Measurements from ENCODE around the gene SLC5A5.
"Not testable (repeated sequence)": the region's sequence is repeated elsewhere in the genome, so short reads cannot be mapped to it uniquely, and the experiment has no call there.

Gene SLC5A5

GRCh38 chr19:17871032-17871877 is 490 bp upstream of the SLC5A5 start:
- no peak for DNase-seq (ENCODE audit: low read depth)

- DNase-seq (ENCODE audit: low read depth) = no peak
These were observed 681 bp downstream of the SLC5A5 start for GRCh38 chr19:17872251-17873001.

DNA sequence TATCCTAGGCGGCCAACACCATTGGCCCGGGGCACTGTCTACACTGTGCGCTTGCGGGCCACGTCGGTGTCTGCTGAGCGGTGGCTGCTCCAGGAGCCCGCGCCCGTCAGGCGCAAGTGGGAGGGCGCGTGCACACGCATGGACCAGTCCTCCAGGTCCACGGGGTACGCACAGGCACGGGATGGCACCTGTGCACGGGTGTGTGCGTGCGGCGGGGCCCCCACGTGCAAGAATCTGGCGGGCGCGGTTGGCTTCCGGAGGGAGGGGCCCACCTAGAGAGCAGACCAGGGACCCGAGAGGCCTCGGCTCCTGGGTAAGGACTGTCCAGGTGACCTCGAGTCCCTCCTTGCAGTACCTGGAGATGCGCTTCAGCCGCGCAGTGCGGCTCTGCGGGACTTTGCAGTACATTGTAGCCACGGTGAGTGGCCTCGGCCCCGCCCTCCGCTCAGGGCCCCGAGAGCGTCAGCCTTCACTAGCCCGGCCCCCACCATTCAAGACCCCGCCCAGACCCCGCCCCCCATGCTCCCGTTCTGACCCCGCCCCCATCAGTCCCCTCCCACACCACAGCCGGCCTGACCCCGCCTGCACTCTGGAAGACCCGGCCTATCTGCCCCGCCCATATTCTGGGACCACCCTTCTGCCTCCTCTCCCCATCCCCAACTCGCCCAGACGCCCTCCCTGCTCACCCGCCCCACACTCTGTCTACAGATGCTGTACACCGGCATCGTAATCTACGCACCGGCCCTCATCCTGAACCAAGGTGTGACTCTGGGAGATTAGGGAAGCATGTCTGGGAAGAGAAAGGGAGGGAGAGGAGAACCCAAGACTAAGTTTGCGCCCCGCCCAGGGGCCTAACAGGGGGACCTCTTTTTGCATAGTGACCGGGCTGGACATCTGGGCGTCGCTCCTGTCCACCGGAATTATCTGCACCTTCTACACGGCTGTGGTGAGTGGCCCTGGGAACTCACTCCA is 2.3 kb downstream of the SLC5A5 start:
- DNase-seq (ENCODE audit: low read depth) = no peak

- no peak for DNase-seq (ENCODE audit: low read depth)
These were observed 3.0 kb downstream of the SLC5A5 start for GRCh38 chr19:17874758-17875135.

GRCh38 chr19:17877696-17878095 is 6.0 kb downstream of the SLC5A5 start:
- no peak for DNase-seq (ENCODE audit: low read depth)

DNA sequence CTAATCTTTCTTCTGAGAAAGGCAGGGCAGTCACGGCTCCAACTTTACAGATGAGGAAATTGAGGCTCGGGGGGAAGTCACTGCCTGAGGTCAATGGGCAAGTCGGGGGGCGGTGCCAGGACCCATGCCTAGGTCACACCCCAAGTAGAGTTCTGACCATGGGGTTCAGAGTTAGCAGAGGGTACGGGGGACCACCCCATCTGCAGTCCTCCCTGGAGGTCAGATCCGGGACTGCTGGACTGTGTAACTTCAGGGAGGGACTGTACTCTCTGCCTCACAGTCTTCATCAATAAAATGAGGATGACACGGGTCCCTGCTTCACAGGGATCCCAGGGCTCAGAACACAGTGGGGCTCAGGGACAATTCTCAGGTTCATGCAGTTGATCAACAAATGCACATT is 7.7 kb downstream of the SLC5A5 start:
- no peak for DNase-seq (ENCODE audit: low read depth)

- no peak for DNase-seq (ENCODE audit: low read depth)
These were observed 10.0 kb downstream of the SLC5A5 start for GRCh38 chr19:17881701-17882100.

DNA sequence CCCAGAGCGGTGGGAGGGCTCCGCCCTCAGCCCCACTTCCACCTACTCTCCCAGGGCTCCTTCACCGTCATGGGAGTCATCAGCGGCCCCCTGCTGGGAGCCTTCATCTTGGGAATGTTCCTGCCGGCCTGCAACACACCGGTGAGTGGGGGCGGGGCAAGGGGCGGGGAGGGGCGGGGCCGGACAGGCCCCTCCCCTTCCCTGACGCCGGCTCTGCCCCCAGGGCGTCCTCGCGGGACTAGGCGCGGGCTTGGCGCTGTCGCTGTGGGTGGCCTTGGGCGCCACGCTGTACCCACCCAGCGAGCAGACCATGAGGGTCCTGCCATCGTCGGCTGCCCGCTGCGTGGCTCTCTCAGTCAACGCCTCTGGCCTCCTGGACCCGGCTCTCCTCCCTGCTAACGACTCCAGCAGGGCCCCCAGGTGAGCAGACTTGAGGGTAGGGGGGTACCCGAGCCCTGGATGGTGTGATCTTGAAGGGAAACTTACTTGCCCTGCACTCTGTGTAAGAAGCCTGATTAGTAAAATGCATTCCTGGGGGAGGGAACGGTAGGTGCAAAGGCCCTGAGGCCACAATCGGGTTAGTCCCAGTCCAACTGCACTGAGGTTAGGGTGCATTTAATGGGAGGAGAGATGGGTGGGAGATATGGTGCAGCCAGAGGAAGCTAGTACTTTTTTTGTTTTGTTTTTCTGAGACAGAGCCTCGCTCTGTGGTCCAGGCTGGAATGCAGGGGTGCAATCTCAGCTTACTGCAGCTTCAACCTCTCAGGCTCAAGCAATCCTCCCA is 12.1 kb downstream of the SLC5A5 start:
- DNase-seq (ENCODE audit: low read depth) = no peak

GRCh38 chr19:17886515-17886914 is 14.8 kb downstream of the SLC5A5 start:
- DNase-seq (ENCODE audit: low read depth) = no peak

GRCh38 chr19:17887221-17887620 is 15.5 kb downstream of the SLC5A5 start:
- not testable (repeated sequence) for DNase-seq (ENCODE audit: low read depth)

DNA sequence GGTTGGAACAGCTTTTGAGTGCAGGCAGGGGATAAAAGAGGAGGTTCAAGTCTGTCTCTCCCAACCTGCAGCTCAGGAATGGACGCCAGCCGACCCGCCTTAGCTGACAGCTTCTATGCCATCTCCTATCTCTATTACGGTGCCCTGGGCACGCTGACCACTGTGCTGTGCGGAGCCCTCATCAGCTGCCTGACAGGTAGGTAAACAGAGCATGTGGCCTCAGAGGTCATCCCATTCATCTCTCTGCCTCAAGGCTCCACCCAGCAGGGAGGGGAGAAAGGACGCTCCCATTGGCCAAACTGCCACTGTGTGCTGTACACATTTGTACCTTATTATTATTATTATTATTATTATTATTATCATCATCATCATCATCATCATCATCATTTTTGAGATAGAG is 16.5 kb downstream of the SLC5A5 start:
- DNase-seq (ENCODE audit: low read depth) = no peak

DNA sequence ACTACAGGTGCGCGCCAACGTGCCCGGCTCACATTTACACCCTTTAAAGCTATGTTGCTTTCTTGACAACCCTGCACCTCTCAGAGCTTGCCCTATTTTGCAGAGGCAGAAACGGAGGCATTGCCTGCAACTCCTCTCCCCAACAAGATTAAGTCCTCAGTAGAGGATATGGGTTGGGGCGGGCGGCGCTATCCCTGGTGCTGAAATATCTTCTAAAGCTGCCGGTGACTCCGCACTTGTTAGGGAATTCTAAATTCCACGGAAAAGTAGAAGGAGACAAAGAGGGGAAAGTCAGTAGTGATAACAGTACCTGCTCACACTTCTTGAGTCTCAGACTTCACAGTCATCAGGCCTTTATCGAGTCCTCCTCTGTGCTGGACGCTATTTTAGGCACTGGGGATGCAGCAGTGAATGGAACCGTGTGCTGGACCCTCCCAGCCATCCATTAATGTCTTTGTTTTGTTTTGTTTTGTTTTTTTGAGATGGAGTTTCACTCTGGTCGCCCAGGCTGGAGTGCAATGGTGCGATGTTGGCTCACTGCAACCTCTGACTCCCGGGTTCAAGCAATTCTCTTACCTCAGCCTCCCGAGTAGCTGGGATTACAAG is 18.0 kb downstream of the SLC5A5 start:
- DNase-seq (ENCODE audit: low read depth) = no peak

- DNase-seq (ENCODE audit: low read depth) = no peak
These were observed 22.0 kb downstream of the SLC5A5 start for GRCh38 chr19:17893766-17894165.

- DNase-seq (ENCODE audit: low read depth) = no peak
These were observed 31.0 kb downstream of the SLC5A5 start for GRCh38 chr19:17902701-17903100.

DNA sequence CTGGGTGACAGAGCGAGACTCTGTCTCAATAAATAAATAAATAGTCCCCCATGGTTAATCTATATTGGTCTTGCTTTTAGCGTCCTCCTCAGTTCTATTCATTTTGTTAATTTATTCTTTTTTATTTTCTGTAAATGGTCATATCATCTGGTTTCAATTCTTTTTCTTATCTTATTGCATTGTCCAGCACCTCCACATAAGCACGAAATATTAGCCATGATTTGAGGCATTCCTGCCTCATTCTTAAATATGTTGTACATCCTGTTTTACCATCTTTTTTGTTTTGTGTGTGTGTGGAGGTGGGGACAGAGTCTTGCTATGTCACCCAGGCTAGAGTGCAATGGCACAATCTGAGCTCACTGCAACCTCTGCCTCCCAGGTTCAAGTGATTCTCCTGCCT is 36.5 kb downstream of the SLC5A5 start:
- DNase-seq (ENCODE audit: low read depth) = no peak

DNA sequence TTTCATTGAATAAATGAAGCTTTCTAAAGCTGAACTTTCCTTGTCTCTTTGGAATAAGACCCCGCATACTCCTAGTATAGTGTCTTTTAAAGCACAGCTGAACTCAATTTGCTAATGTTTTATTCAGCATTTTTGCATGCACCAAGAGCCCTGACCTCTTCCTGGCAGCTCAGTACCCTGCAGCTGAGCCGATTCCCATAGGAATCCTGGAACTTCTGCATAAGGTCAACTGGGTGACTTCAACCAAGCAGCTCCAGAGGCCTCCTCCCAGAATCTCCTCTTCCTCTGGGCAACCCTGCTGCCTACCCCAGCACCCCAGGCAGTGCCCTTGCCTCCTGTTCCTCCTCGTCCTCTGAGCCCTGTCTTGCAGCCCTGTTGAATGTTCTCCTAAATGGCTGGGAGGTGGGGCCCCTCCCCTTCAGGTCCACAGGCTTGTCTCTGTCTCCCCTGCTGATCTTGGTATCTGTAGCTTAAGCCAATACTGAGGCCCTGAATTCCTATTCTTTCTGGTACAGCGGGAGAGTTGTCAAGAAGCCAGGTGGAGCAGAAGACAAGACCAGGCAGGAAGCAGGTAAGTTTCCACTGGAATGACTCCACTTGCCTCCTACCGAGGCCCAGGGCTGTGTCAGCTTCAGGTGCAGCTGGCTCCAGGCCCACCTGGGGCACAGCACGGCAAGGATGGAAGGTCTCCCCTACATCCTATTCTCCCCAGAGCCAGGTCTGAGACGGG is 37.4 kb downstream of the SLC5A5 start:
- DNase-seq (ENCODE audit: low read depth) = no peak

- no peak for DNase-seq (ENCODE audit: low read depth)
These were observed 39.1 kb downstream of the SLC5A5 start for GRCh38 chr19:17910791-17911360.

DNA sequence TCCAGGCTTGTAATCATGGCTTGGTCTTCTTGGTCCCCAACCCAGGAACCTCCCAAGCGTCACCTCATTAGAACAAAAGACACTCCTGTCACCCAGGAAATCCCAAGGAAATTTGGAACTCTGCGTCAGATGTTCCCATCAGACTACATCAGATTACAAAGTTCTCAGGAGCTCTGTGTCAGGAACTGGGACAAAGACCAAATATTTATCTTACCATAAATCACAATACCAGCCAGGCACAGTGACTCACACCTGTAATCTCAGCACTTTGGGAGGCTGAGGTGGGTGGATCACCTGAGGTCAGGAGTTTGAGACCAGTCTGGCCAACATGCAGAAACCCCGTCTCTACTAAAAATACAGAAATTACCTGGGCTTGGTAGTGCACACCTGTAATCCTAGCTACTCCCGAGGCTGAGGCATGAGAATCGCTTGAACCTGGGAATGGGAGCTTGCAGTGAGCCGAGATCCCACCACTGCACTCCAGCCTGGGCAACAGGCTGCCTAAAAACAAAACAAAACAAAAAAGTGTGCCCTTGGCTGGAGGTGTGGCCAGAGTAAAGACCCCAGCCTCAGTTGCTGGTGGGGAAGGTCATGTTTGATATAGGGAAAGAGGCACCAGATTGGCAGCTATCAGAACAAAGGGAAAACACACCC is 44.3 kb downstream of the SLC5A5 start:
- DNase-seq (ENCODE audit: low read depth) = no peak

DNA sequence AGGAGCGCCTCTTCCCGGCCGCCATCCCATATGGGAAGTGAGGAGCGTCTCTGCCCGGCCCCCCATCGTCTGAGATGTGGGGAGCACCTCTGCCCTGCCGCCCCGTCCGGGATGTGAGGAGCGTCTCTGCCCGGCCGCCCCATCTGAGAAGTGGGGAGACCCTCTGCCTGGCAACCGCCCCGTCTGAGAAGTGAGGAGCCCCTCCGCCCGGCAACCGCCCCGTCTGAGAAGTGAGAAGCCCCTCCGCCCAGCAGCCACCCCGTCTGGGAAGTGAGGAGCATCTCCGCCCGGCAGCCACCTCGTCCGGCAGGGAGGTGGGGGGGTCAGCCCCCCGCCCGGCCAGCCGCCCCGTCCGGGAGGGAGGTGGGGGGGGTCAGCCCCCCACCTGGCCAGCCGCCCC is 46.4 kb downstream of the SLC5A5 start:
- not testable (repeated sequence) for DNase-seq (ENCODE audit: low read depth)

All from CMK (cell line).